ENCODE measurements around the gene DOC2A.
"Not testable (repeated sequence)": the region's sequence is repeated elsewhere in the genome, so short reads cannot be mapped to it uniquely, and the experiment has no call there.

GRCh38 chr16:30012598-30012997 is 1.8 kb upstream of the DOC2A start:
- TF ChIP-seq POLR2A (IDR thresholded peaks at IDR 0.05; ENCODE audit: extremely low read depth, insufficient read length); CTCF (IDR thresholded peaks at IDR 0.05; ENCODE audit: low read depth, low read length); MAX (IDR thresholded peaks at IDR 0.05; ENCODE audit: low read depth, low read length); MYC (IDR thresholded peaks at IDR 0.05; ENCODE audit: low read depth, low read length): not testable (repeated sequence)
